GM21526 (cell line): ENCODE results near the gene ZBTB25.

Experiments
- ATAC-seq: cut with Tn5 transposase; IDR thresholded peaks from one replicate; pipeline ENCODE4 v1.9.1; 2021; ENCODE audit warnings: moderate library complexity; ENCODE audit not compliant: unreplicated experiment, low FRiP score

The ZBTB25 gene

GRCh38 chr14:64407329-64407728 is 96.3 kb downstream of the ZBTB25 start:
- no peak for ATAC-seq

GRCh38 chr14:64405295-64405694 is 98.3 kb downstream of the ZBTB25 start:
- ATAC-seq, result no peak

GRCh38 chr14:64401949-64402348 is 101.7 kb downstream of the ZBTB25 start:
- no peak for ATAC-seq

GRCh38 chr14:64400829-64401459 is 102.7 kb downstream of the ZBTB25 start:
- no peak for ATAC-seq
